H1 (cell line): Measurements from ENCODE around the gene ING5. TPM values are rescaled to one million over a fixed set of nuclear protein-coding genes. Genes with fewer than 3 reads are reported as not detected.

Source experiments
- ATF2 ChIP-seq: IDR thresholded peaks from 2 replicates; pipeline ENCODE4 v1.6.1; 2012; ENCODE audit warnings: low read length, inconsistent platforms
- SIN3A ChIP-seq, 2 experiments: IDR thresholded peaks in 1 of 2; conservative IDR thresholded peaks in 1 of 2; 2 replicates each; pipeline ENCODE4 v1.6.1; 2011 to 2012; ENCODE audit warnings: low read length in 2 of 2, improper control_type of control experiment in 1 of 2, low read depth in 1 of 2, mild to moderate bottlenecking in 1 of 2
- SP1 ChIP-seq: IDR thresholded peaks from 2 replicates; pipeline ENCODE4 v1.6.1; 2011; ENCODE audit warnings: low read depth, low read length
- polyA plus RNA-seq, 7 experiments: library from polyadenylated mRNA; depleted of rRNA in 3 of 7; stranded (reverse) in 5 of 7; unstranded in 2 of 7; fragments of >200 nt in 5 of 7; fragments of 200-250 nt in 2 of 7; gene quantifications; 1 replicate in 5 of 7; 2 replicates in 1 of 7; 4 replicates in 1 of 7; pipeline versions ENCODE4 v1.2.1 to v1.2.3, GENCODE V29; 2011 to 2013; ENCODE audit warnings: missing spikeins in 2 of 7, mixed read lengths in 2 of 7
- total RNA-seq: library from RNA; stranded (reverse); fragmentation: NEBNext Ultra II Directional; extraction: Animal tissue kit (Norgen Biotek cat#: 25700); gene quantifications from 2 replicates; pipeline ENCODE4 v1.2.1, GENCODE V29; 2021

The ING5 gene
- total and polyA plus RNA-seq, 2 of the 8 experiments (the other 6 are each of a cell fraction or from before 2014, with no cell fraction given), result 41.5 to 47.4 TPM

- TF ChIP-seq SIN3A (conservative IDR thresholded peaks at IDR 0.05 in 1 of 2, IDR thresholded peaks at IDR 0.05 in 1 of 2; ENCODE audit: low read depth in 1 of 2, low read length in 2 of 2), result no peak
- TF ChIP-seq SP1, result no peak
- TF ChIP-seq ATF2, result no peak
These were observed 23.5 kb upstream of the ING5 start (continued) for GRCh38 chr2:241678307-241678706.
